ENCODE data around the gene CENPT.
A peak's percentile ranks its signal among the peaks of the same experiment; 100 is the strongest.

CENPT gene

DNA sequence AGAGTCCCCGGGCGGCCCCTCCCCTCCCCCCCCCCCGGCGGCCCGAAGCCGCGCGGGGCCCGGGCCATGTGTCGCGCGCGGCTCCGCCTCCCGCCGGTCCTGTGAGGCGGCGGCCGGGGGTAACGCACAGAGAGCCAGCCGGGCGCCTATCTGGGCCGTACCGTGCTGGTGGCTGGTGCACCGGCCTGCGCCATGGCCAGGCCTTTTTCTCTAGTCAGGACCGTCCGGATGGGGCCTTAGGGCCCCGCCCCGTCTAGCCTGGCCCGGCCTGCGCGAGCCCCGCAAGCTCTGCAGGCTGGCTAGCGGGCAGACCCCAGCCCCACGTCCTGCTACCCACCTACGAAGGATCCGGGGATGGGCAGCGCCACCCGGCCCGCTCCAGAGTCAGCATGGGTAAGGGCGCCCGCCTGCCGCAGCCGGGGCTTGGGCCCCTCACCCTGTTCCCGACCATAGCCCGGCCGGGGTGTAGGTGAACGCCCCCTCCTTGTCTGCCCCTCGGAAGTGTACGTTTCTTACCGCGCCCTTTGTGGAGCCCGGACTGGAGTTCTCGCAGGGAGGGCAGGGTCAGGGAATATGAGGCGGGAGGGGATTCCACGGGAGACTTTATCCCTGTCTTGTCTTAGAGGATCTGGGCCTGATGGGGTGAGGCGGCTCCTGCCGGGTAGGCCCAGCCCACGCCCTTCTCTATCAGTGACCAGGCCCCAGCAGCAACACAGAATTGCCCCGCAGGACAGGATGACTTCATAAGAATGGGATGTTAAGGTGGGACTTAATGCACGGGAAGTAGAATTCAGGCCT, at the start of gene CENPT:
TSS of gene CENPT (minus strand) at position 630 of the 798 bp plus-strand sequence. CDS start 13,834 bp downstream, outside the sequence.
- Histone ChIP-seq H4K20me1 (peaks cover 85% of the 10 kb centered on the region), H3K36me3 (peaks cover 32% of the 10 kb centered on the region), H3K4me2 (peak within 1 kb of the TSS; percentile 98), H3K4me3 (peak within 1 kb of the TSS; percentile 100), H3K4me1 (peaks cover 50% of the 10 kb centered on the region), H3K9me3 (no peaks in the 10 kb centered on the region), H3K27ac (peak within 1 kb of the TSS; percentile 96), H3K9ac (peak within 1 kb of the TSS; percentile 99), H3K27me3 (no peaks in the 10 kb centered on the region)
- no peak for TF ChIP-seq Cebpa-rat (IDR thresholded peaks at IDR 0.05)

DNA sequence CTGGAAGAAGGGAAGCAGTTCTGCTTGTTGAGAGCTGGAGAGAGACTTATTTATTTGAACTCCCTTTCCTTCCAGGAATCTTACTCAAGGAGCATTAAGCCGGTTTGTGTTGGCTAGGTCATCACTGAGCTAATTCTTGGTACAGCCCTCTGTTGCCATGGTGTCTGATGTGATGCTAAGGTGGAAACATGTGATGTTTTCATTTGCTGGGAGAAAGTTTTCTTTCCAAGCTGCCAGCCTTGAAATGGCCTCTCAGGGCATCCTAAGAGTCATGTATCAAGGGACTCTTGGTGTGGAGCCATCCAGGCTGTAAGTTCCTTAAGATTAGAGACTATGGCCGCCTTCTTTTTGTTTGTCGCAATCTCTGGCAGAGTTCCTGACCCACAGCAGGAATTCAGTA, 49.7 kb upstream of the CENPT start:
- Histone ChIP-seq H3K36me3 (peaks cover 33% of the 10 kb centered on the region), H3K27ac (no peak overlapping the region), H3K4me2 (no peak overlapping the region), H3K4me3 (no peak overlapping the region), H4K20me1 (peaks cover 73% of the 10 kb centered on the region), H3K9ac (no peak overlapping the region), H3K27me3 (no peaks in the 10 kb centered on the region), H3K4me1 (peaks cover 20% of the 10 kb centered on the region), H3K9me3 (no peaks in the 10 kb centered on the region)
- TF ChIP-seq Cebpa-rat (IDR thresholded peaks at IDR 0.05) = no peak

DNA sequence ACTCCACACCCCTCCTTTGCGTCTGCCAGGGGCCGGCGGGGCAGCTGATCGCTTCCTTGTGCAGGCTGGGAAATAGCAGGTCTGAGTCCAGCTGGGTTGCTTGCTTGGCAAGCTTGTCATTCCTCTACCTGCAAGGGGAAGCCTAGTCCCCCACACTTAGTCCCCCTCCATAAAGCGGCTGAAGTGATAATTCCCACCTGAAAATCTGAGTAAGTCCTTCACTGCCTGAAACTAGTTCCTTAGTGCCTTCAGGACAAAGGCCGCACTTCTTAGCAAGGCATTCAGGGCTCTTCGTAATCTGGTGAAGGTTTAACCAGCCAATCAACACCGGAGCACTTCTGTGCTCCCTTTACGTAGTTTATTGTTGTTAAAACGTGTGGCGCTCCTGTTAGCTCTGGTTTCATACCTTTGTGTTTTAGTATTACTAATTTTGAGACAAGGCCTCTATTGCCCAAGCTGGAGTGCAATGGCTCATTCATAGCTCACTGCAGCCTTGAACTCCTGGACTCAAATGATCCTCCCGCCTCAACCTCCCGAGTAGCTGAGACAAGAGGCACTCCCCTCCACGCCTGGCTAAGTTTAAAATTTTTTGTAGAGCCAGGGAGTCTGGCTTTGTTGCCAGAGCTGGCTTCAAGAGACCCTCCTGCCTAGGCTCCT, 46.4 kb upstream of the CENPT start:
- Histone ChIP-seq H3K4me3 (peak overlapping the region; percentile 100), H3K27ac (peak overlapping the region; percentile 97), H3K36me3 (peaks cover 17% of the 10 kb centered on the region), H3K9me3 (no peaks in the 10 kb centered on the region), H3K27me3 (no peaks in the 10 kb centered on the region), H4K20me1 (peaks cover 39% of the 10 kb centered on the region), H3K4me1 (peaks cover 21% of the 10 kb centered on the region), H3K4me2 (peak overlapping the region; percentile 83), H3K9ac (peak overlapping the region; percentile 99)
- no peak for TF ChIP-seq Cebpa-rat (IDR thresholded peaks at IDR 0.05)

DNA sequence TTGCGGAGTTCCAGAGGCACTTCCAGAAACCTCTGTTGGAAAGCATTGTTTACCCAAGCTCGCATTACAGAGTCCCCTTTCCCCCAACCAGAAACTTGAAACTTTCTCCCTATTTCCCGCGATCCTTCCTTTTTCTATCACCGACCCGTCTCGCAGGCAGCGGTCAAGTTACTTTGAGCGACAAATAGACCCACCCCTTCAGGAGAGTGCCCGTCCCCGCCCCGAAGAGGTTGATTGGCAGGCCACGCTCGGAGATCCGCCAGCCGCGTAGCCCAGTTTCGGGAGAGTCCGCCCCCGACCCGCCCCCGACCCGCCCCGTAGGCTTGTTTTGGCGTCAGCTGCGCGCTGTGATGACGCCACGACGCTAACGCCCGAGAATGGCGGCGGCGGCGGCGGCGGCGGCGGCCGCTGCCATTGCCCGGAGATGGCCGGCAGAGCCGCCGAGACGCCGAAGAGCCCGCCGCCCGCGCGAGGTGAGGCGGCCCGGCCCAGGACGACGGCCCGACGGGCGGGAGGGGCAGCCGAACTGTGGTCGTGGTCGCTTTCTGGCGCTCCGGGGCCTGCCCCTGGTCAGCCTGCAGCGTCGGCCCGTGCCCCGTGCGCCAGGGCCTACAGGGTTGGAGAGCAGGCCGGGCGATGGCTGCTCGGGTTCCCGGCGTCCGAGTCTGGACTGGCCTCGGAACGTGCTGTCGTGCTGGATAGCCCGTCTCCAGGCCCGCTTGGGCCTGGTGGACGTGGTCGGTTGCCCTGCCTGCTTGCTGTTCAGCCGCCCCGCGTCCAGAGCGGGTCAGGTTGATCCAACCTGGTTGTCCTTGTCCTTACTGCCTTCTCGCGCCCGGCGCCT, 45.6 kb upstream of the CENPT start, which contains the start of gene PSKH1:
TSS of gene PSKH1 (plus strand) at position 356 of the 844 bp plus-strand sequence. CDS start 15,496 bp downstream, outside the sequence.
- Histone ChIP-seq H3K9me3 (no peaks in the 10 kb centered on the region), H3K27ac (peak within 1 kb of the TSS; percentile 97), H3K4me2 (peak within 1 kb of the TSS; percentile 83), H3K4me3 (peak within 1 kb of the TSS; percentile 100), H3K36me3 (peaks cover 21% of the 10 kb centered on the region), H3K9ac (peak within 1 kb of the TSS; percentile 99), H3K4me1 (peaks cover 21% of the 10 kb centered on the region), H3K27me3 (no peaks in the 10 kb centered on the region), H4K20me1 (peaks cover 32% of the 10 kb centered on the region)
- TF ChIP-seq Cebpa-rat (IDR thresholded peaks at IDR 0.05) = no peak

DNA sequence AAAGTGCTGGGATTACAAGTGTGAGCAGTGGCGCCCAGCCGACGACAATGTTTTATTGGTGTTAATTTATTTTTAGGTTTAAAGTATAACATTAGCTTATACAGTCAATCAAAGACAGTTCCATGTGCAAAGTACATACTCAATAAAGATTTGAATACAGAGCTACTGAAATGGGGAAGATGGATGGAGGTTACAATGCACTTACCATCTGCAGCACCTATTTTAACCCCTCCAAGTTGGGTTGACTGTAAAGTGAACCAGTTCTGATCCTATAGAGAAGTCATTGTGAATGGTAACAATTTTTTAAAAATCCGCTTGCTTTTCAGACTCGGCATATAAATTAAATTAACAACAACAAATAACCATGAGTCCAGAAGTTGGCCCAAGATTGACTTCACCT, 44.9 kb upstream of the CENPT start:
- no peak overlapping the region for H3K27ac ChIP-seq
- H3K27me3 ChIP-seq = no peaks in the 10 kb centered on the region
- peaks cover 21% of the 10 kb centered on the region for H3K4me1 ChIP-seq
- H3K4me2 ChIP-seq = peak overlapping the region; percentile 79
- H3K9ac ChIP-seq = peak overlapping the region; percentile 99
- peaks cover 21% of the 10 kb centered on the region for H3K36me3 ChIP-seq
- H4K20me1 ChIP-seq = peaks cover 24% of the 10 kb centered on the region
- no peak for TF ChIP-seq Cebpa-rat (IDR thresholded peaks at IDR 0.05)
- peak overlapping the region; percentile 100 for H3K4me3 ChIP-seq
- H3K9me3 ChIP-seq = no peaks in the 10 kb centered on the region

DNA sequence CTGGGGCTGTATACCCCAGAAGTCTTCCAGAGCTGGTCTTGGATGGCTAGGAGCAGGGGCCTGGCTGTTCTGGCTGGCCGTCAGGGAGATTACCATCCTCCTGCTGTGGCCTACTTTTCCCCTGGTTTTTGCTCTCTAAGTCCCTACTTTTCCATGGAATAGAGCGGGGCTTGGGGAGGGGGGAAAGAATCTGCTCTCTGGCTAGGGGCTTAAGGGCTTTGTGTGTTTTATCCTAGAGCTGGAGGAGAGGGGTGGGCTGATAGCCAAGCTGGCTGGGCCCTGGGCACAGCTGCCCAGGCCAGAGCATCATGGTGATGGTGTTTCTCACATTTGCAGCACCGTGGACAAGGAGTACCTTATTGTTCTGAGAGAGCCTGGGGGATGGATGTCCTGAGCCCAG, 40.8 kb upstream of the CENPT start:
- H3K27ac ChIP-seq = no peak overlapping the region
- H3K36me3 ChIP-seq = peaks cover 53% of the 10 kb centered on the region
- H3K4me3 ChIP-seq = no peak overlapping the region
- H3K4me1 ChIP-seq = peaks cover 7% of the 10 kb centered on the region; the same call in 1 of the 2 replicates
- no peak overlapping the region for H3K9ac ChIP-seq
- H3K4me2 ChIP-seq = no peak overlapping the region
- peaks cover 18% of the 10 kb centered on the region for H4K20me1 ChIP-seq
- H3K27me3 ChIP-seq = no peaks in the 10 kb centered on the region
- no peaks in the 10 kb centered on the region for H3K9me3 ChIP-seq
- TF ChIP-seq Cebpa-rat (IDR thresholded peaks at IDR 0.05) = no peak

DNA sequence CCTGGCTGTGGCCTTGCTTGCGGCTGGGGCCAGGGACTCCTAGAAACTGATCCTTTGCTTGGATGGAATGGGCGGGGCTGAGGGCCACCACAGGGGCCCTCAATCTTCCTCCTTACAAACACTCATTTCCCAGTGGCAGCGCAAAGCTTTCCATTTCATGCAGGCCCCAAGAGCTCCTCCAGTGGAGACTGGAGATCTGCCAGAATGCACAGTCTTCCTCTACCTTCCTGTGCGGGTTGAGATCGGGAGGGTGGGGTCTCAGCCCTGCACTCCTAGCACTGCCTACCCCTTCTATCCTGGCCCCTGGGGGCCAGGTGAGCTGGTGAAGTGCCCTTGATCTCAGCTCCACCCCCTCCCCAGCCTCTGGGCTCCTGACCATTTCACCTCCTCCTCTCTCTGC, 38.9 kb upstream of the CENPT start:
- Histone ChIP-seq H3K27ac (no peak overlapping the region), H3K27me3 (no peaks in the 10 kb centered on the region), H3K4me3 (no peak overlapping the region), H3K4me2 (no peak overlapping the region), H3K4me1 (no peaks in the 10 kb centered on the region), H3K9ac (no peak overlapping the region), H3K9me3 (no peaks in the 10 kb centered on the region), H3K36me3 (peaks cover 72% of the 10 kb centered on the region), H4K20me1 (peaks cover 36% of the 10 kb centered on the region)
- no peak for TF ChIP-seq Cebpa-rat (IDR thresholded peaks at IDR 0.05)

- no peak overlapping the region for H3K9ac ChIP-seq
- peaks cover 76% of the 10 kb centered on the region for H3K36me3 ChIP-seq
- no peak for TF ChIP-seq Cebpa-rat (IDR thresholded peaks at IDR 0.05)
- no peaks in the 10 kb centered on the region for H3K27me3 ChIP-seq
- H3K4me3 ChIP-seq = no peak overlapping the region
- H4K20me1 ChIP-seq = peaks cover 39% of the 10 kb centered on the region
- H3K4me1 ChIP-seq = no peaks in the 10 kb centered on the region
- H3K27ac ChIP-seq = no peak overlapping the region
- no peak overlapping the region for H3K4me2 ChIP-seq
- no peaks in the 10 kb centered on the region for H3K9me3 ChIP-seq
Measured at GRCh38 chr16:67885976-67886375, 38.5 kb upstream of the CENPT start.

DNA sequence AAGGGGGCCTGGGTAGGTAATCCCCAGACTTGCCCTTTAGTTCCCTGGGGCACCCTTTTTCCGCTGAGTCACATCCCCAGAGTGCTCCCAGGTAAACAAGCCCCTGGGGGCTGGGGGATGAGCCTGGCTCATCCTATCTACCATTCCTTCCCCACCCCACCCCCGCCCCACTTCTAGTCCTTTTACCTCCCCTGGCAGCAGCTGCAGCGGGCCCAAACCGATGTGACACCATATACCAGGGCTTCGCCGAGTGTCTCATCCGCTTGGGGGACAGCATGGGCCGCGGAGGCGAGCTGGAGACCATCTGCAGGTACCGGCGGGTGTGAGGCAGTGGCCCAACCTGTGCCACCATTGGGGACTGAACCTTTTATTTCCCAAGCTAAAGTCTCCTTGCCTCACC, 38.1 kb upstream of the CENPT start:
- H3K27me3 ChIP-seq = no peaks in the 10 kb centered on the region
- H3K4me1 ChIP-seq = no peaks in the 10 kb centered on the region
- no peak for TF ChIP-seq Cebpa-rat (IDR thresholded peaks at IDR 0.05)
- no peak overlapping the region for H3K4me2 ChIP-seq
- H3K4me3 ChIP-seq = no peak overlapping the region
- H3K9ac ChIP-seq = no peak overlapping the region
- H3K27ac ChIP-seq = no peak overlapping the region
- no peaks in the 10 kb centered on the region for H3K9me3 ChIP-seq
- H3K36me3 ChIP-seq = peaks cover 81% of the 10 kb centered on the region
- peaks cover 43% of the 10 kb centered on the region for H4K20me1 ChIP-seq
